Calu3 (cell line): Measurements from ENCODE around the gene KCNQ5. TPM values are rescaled to one million over a fixed set of nuclear protein-coding genes. Genes with fewer than 3 reads are reported as not detected.

Experiments used
- BruUV-seq: library from RNA; stranded (reverse); fragments of 400-500 nt; replicated peaks from 2 replicates; lab custom pipeline; 2021; lab: Mats Ljungman, UMichigan
- CTCF ChIA-PET: fragments of 300-600 bp; sonication (Branson Sonifier 250); formaldehyde crosslinking; loops from one replicate; lab custom pipeline; 2022; ENCODE audit warnings: antibody characterized with exemption; lab: Charles Lee
- DNase-seq: peaks from one replicate; pipeline ENCODE4 v3.0.0; 2022
- H3K27ac Mint-ChIP-seq: one replicate; pipeline ENCODE4 v1.8.0; 2022; ENCODE audit warnings: mixed read lengths; ENCODE audit not compliant: unreplicated experiment
- H3K27me3 Mint-ChIP-seq: one replicate; pipeline ENCODE4 v1.8.0; 2022; ENCODE audit warnings: mixed read lengths; ENCODE audit not compliant: unreplicated experiment
- H3K36me3 Mint-ChIP-seq: one replicate; pipeline ENCODE4 v1.8.0; 2022; ENCODE audit warnings: mild to moderate bottlenecking, moderate library complexity, mixed read lengths; ENCODE audit not compliant: insufficient read depth, unreplicated experiment
- H3K4me1 Mint-ChIP-seq: one replicate; pipeline ENCODE4 v1.8.0; 2022; ENCODE audit warnings: mild to moderate bottlenecking, low read depth, mixed read lengths; ENCODE audit not compliant: unreplicated experiment
- H3K4me3 Mint-ChIP-seq: one replicate; pipeline ENCODE4 v1.8.0; 2022; ENCODE audit warnings: mild to moderate bottlenecking, low read depth, moderate library complexity, mixed read lengths; ENCODE audit not compliant: unreplicated experiment
- H3K9me3 Mint-ChIP-seq: one replicate; pipeline ENCODE4 v1.8.0; 2022; ENCODE audit warnings: low read depth, mixed read lengths; ENCODE audit not compliant: unreplicated experiment
- intact Hi-C: fragments of 100-400 bp; cut with micrococcal nuclease; formaldehyde crosslinking; loops from one replicate; pipeline ENCODE4 v1.10.0; 2022; ENCODE audit not compliant: unreplicated experiment
- total RNA-seq: library from RNA; stranded (reverse); gene quantifications from 2 replicates; pipeline ENCODE4 v1.2.3, GENCODE V29; 2022
- TF ChIP-seq, protein P1 (sequence below): fragments of 200-600 bp; IDR thresholded peaks from one replicate; pipeline ENCODE4 v1.8.0; 2022; ENCODE audit warnings: antibody characterized with exemption; ENCODE audit not compliant: unreplicated experiment

Gene KCNQ5
- total RNA-seq, 1 experiment from 2014 or later, result not detected

DNA sequence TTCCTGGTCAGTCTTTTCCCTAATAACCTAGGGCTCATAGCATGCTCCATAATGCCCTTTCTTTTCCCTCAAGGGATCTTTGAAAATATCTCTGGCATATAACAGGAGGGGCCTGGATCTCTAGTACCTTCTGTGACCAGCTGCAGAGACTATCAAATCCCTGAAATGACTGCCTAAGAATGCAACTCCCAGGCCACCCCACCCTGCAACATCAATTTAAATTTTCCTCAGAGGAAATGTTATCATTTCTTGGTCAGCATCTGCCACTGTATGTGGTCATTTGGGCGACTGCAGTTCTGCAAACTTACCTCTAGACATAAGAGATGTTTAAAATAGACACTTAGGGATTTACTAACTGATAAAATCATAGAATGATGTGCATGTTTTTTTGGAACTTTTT, 200.2 kb downstream of the KCNQ5 start:
- Mint-ChIP-seq H3K27me3 (no peaks in the 10 kb centered on the region), H3K36me3 (no peaks in the 10 kb centered on the region), H3K27ac (no peak overlapping the region), H3K9me3 (no peaks in the 10 kb centered on the region), H3K4me1 (no peaks in the 10 kb centered on the region), H3K4me3 (no peak overlapping the region)
- intact Hi-C loops, result no loop called here
- CTCF ChIA-PET, result interaction anchor here (0.8 kb wide), 1 partner anchor 242 kb away, joined by 3 read pairs; no protein-coding TSS in a partner anchor
- TF ChIP-seq, protein P1, sequence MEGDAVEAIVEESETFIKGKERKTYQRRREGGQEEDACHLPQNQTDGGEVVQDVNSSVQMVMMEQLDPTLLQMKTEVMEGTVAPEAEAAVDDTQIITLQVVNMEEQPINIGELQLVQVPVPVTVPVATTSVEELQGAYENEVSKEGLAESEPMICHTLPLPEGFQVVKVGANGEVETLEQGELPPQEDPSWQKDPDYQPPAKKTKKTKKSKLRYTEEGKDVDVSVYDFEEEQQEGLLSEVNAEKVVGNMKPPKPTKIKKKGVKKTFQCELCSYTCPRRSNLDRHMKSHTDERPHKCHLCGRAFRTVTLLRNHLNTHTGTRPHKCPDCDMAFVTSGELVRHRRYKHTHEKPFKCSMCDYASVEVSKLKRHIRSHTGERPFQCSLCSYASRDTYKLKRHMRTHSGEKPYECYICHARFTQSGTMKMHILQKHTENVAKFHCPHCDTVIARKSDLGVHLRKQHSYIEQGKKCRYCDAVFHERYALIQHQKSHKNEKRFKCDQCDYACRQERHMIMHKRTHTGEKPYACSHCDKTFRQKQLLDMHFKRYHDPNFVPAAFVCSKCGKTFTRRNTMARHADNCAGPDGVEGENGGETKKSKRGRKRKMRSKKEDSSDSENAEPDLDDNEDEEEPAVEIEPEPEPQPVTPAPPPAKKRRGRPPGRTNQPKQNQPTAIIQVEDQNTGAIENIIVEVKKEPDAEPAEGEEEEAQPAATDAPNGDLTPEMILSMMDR, result no peak
- DNase-seq, result no peak
- no TSS peak for BruUV-seq

DNA sequence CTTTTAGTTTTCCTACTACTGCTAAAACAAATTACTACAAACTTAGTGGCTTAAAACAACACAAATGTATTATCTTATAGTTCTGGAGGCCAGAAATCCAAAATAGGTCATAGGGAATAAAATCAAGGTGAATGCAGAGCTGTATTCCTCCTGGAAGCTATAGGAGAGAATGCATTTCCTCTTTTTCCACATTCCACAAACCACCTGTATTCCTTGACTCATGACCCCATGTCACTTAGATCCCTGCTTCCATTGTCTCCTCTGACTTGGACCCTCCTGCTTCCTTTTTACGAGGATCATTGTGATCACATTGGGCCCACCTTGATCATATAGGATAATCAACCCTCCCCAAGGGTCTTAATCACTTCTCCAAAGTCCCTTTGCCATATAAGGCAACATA, 200.8 kb downstream of the KCNQ5 start:
- Mint-ChIP-seq H3K36me3 (no peaks in the 10 kb centered on the region), H3K27ac (no peak overlapping the region), H3K9me3 (no peaks in the 10 kb centered on the region), H3K4me3 (no peak overlapping the region), H3K27me3 (no peaks in the 10 kb centered on the region), H3K4me1 (no peaks in the 10 kb centered on the region)
- no TSS peak for BruUV-seq
- TF ChIP-seq, protein P1, result no peak
- CTCF ChIA-PET, result no interaction called here
- intact Hi-C loops, result no loop called here
- no peak for DNase-seq

- CTCF ChIA-PET, result no interaction called here
- no peak overlapping the region for H3K4me3 Mint-ChIP-seq
- no peaks in the 10 kb centered on the region for H3K9me3 Mint-ChIP-seq
- no TSS peak for BruUV-seq
- no peak overlapping the region for H3K27ac Mint-ChIP-seq
- H3K36me3 Mint-ChIP-seq, result no peaks in the 10 kb centered on the region
- no peaks in the 10 kb centered on the region for H3K4me1 Mint-ChIP-seq
- no peak for DNase-seq
- no peaks in the 10 kb centered on the region for H3K27me3 Mint-ChIP-seq
- TF ChIP-seq, protein P1, result no peak
- intact Hi-C loops, result no loop called here
Observed at GRCh38 chr6:72824833-72825232, 203.0 kb downstream of the KCNQ5 start.

GRCh38 chr6:72825315-72825911, 203.5 kb downstream of the KCNQ5 start:
- TF ChIP-seq, protein P1, result no peak
- no TSS peak for BruUV-seq
- intact Hi-C loops, result no loop called here
- Mint-ChIP-seq H3K4me1 (no peaks in the 10 kb centered on the region), H3K27me3 (no peaks in the 10 kb centered on the region), H3K36me3 (no peaks in the 10 kb centered on the region), H3K27ac (no peak overlapping the region), H3K9me3 (no peaks in the 10 kb centered on the region), H3K4me3 (no peak overlapping the region)
- CTCF ChIA-PET, result no interaction called here
- no peak for DNase-seq
